HCT116 (cell line): ENCODE measurements around the gene MAP7D1. TPM values are rescaled to one million over a fixed set of nuclear protein-coding genes. Genes with fewer than 3 reads are reported as not detected.

ENCODE experiments used
- ATAC-seq: fragments of 200-7000 bp; cut with Tn5 transposase; 2 replicates; pipeline ENCODE4 v1.9.1; 2020; ENCODE audit warnings: mild to moderate bottlenecking, moderate library complexity
- BruUV-seq: library from RNA; stranded (reverse); fragments of 400-500 nt; replicated peaks from 2 replicates; lab custom pipeline; 2021; lab: Mats Ljungman, UMichigan
- CTCF ChIA-PET: fragments of 300-600 bp; sonication (Branson Sonifier 250); formaldehyde crosslinking; loops from one replicate; lab custom pipeline; 2021; ENCODE audit warnings: antibody characterized with exemption; lab: Charles Lee
- POLR2A ChIA-PET: fragments of 300-600, 350-600 bp; sonication (Branson Sonifier 250); formaldehyde crosslinking; loops from one replicate; lab custom pipeline; 2021; ENCODE audit warnings: antibody characterized with exemption; lab: Charles Lee
- RAD21 ChIA-PET, 2 experiments: fragments of 300-600 bp; sonication (Branson Sonifier 250); formaldehyde crosslinking; loops; one replicate each; lab custom pipeline; 2023; ENCODE audit warnings: low total read pairs in 2 of 2; ENCODE audit not compliant: uncharacterized antibody in 2 of 2, unreplicated experiment in 2 of 2, low non-redundant PET in 1 of 2; lab: Charles Lee
- DNase-seq: peaks from one replicate; pipeline ENCODE4 v3.0.0-alpha.2; 2010; ENCODE audit warnings: low read depth, low spot score
- H2AFZ ChIP-seq: fragments of 200-600 bp; shearing (Covaris generic), sonication (generic); 2 replicates; pipeline ENCODE4 v1.6.1; 2017; ENCODE audit warnings: low read depth, mixed run types, mixed read lengths, antibody characterized with exemption, low read length; ENCODE audit not compliant: poor library complexity, severe bottlenecking
- H3K27ac ChIP-seq: 2 replicates; pipeline ENCODE4 v1.5.1; 2012; ENCODE audit warnings: low read depth, low read length
- H3K27me3 ChIP-seq: fragments of 200-600 bp; sonication (generic); 2 replicates; pipeline ENCODE4 v1.6.1; 2016; ENCODE audit warnings: mixed run types, low read length, mixed read lengths; ENCODE audit not compliant: insufficient read depth
- H3K36me3 ChIP-seq, 2 experiments: fragments of 200-500 bp in 1 of 2; fragments of 200-600 bp in 1 of 2; sonication (Bioruptor generic) in 1 of 2; sonication (generic) in 1 of 2; 2 replicates each; pipeline versions ENCODE4 v1.5.1 to v1.6.1; 2014 to 2016; ENCODE audit warnings: low read length in 2 of 2, inconsistent platforms in 1 of 2, mixed read lengths in 1 of 2, mixed run types in 1 of 2; ENCODE audit not compliant: insufficient read depth in 2 of 2, control insufficient read depth in 1 of 2
- H3K4me1 ChIP-seq, 2 experiments: fragments of 200-600 bp in 1 of 2; sonication (generic) in 1 of 2; 2 replicates each; pipeline versions ENCODE4 v1.5.1 to v1.6.1; 2012 to 2017; ENCODE audit warnings: low read length in 2 of 2, inconsistent platforms in 1 of 2, mild to moderate bottlenecking in 1 of 2, mixed read lengths in 1 of 2, mixed run types in 1 of 2, moderate library complexity in 1 of 2; ENCODE audit not compliant: insufficient read depth in 2 of 2, control insufficient read depth in 1 of 2
- H3K4me2 ChIP-seq: fragments of 200-600 bp; sonication (generic); 2 replicates; pipeline ENCODE4 v1.6.1; 2017; ENCODE audit warnings: mixed run types, low read length, mixed read lengths
- H3K4me3 ChIP-seq, 2 experiments: fragments of 200-600 bp in 1 of 2; sonication (generic) in 1 of 2; replicated peaks in 1 of 2; 2 replicates each; pipeline ENCODE4 v1.5.1; 2011 to 2016; ENCODE audit warnings: low read length in 2 of 2, control low read depth in 1 of 2, low read depth in 1 of 2, mild to moderate bottlenecking in 1 of 2, mixed read lengths in 1 of 2, mixed run types in 1 of 2
- H3K79me2 ChIP-seq: fragments of 200-600 bp; sonication (generic); 2 replicates; pipeline ENCODE4 v1.6.1; 2017; ENCODE audit warnings: mild to moderate bottlenecking, mixed run types, low read length, moderate library complexity, mixed read lengths; ENCODE audit not compliant: insufficient read depth
- H3K9ac ChIP-seq: fragments of 200-600 bp; sonication (generic); 2 replicates; pipeline ENCODE4 v1.6.1; 2016; ENCODE audit warnings: low read length, mixed read lengths
- H3K9me2 ChIP-seq: fragments of 200-600 bp; sonication (generic), shearing (Covaris generic); 2 replicates; pipeline ENCODE4 v1.6.1; 2017; ENCODE audit warnings: mixed run types, mild to moderate bottlenecking, moderate library complexity; ENCODE audit not compliant: insufficient read depth
- H3K9me3 ChIP-seq, 2 experiments: fragments of 200-500 bp in 1 of 2; fragments of 200-600 bp in 1 of 2; sonication (Bioruptor generic) in 1 of 2; sonication (generic) in 1 of 2; 2 replicates each; pipeline ENCODE4 v1.6.1; 2014 to 2017; ENCODE audit warnings: low read length in 2 of 2, mixed read lengths in 2 of 2, inconsistent platforms in 1 of 2, low read depth in 1 of 2, mild to moderate bottlenecking in 1 of 2, mixed run types in 1 of 2, moderate library complexity in 1 of 2; ENCODE audit not compliant: control insufficient read depth in 1 of 2, insufficient read depth in 1 of 2
- H4K20me1 ChIP-seq: fragments of 200-600 bp; sonication (generic), shearing (Covaris generic); 2 replicates; pipeline ENCODE4 v1.6.1; 2017; ENCODE audit warnings: mixed run types, mild to moderate bottlenecking, moderate library complexity; ENCODE audit not compliant: insufficient read depth
- CBX3 ChIP-seq: IDR thresholded peaks from 2 replicates; pipeline ENCODE4 v1.6.1; 2012; ENCODE audit warnings: low read depth
- EGR1 ChIP-seq: IDR thresholded peaks from 2 replicates; pipeline ENCODE4 v1.6.1; 2012; ENCODE audit warnings: low read depth
- ELF1 ChIP-seq: IDR thresholded peaks from 2 replicates; pipeline ENCODE4 v1.6.1; 2012; ENCODE audit warnings: low read depth, borderline replicate concordance
- EZH2phosphoT487 ChIP-seq: fragments of 200-600 bp; IDR thresholded peaks from 2 replicates; pipeline ENCODE4 v1.6.1; 2018; ENCODE audit warnings: antibody characterized with exemption, borderline replicate concordance
- JUND ChIP-seq: IDR thresholded peaks from 2 replicates; pipeline ENCODE4 v1.6.1; 2012
- RAD21 ChIP-seq: IDR thresholded peaks from 2 replicates; pipeline ENCODE4 v1.6.1; 2012; ENCODE audit warnings: low read depth, mild to moderate bottlenecking
- SRF ChIP-seq: IDR thresholded peaks from 2 replicates; pipeline ENCODE4 v1.6.1; 2012; ENCODE audit warnings: low read depth
- ZFX ChIP-seq: fragments of 450-650 bp; IDR thresholded peaks from 2 replicates; pipeline ENCODE4 v1.6.1; 2017
- intact Hi-C: fragments of 100-400 bp; cut with micrococcal nuclease; formaldehyde crosslinking; loops from 2 replicates; pipeline ENCODE4 v1.10.0; 2022
- total RNA-seq: library from RNA; stranded (reverse); gene quantifications from one replicate; pipeline ENCODE4 v1.2.1, GENCODE V29; 2021; ENCODE audit not compliant: unreplicated experiment
- TF ChIP-seq, protein P1 (sequence below), 3 experiments: fragments of 200-600 bp in 1 of 3; sonication (generic) in 1 of 3; IDR thresholded peaks in 2 of 3; conservative IDR thresholded peaks in 1 of 3; 2 replicates each; pipeline ENCODE4 v1.5.1; 2012 to 2017; ENCODE audit warnings: low read depth in 2 of 3, low read length in 2 of 3, antibody characterized with exemption in 1 of 3, borderline replicate concordance in 1 of 3, control low read depth in 1 of 3, mild to moderate bottlenecking in 1 of 3, mixed read lengths in 1 of 3, mixed run types in 1 of 3, moderate library complexity in 1 of 3; ENCODE audit not compliant: insufficient read depth in 1 of 3

MAP7D1 gene
- total RNA-seq, 1 experiment from 2014 or later, result 71.8 TPM

- H3K79me2 ChIP-seq, result peaks cover 37% of the 10 kb centered on the region
- ChIA-PET RAD21 (no interaction called here), CTCF (interaction anchor here (2.1 kb wide), 1 partner anchor 131 kb away, joined by 5 read pairs; no protein-coding TSS in a partner anchor), POLR2A (interaction anchor here (0.7 kb wide), 1 partner anchor 8 kb away, joined by 3 read pairs; no protein-coding TSS in a partner anchor)
- no peaks in the 10 kb centered on the region for H3K36me3 ChIP-seq
- no peaks in the 10 kb centered on the region for H4K20me1 ChIP-seq
- H3K9me3 ChIP-seq, result no peaks in the 10 kb centered on the region
- BruUV-seq, result no TSS peak
- H3K4me3 ChIP-seq, result peak overlapping the region; percentile 84 to 88
- H3K4me2 ChIP-seq, result peak overlapping the region; percentile 94
- H3K9ac ChIP-seq, result peak overlapping the region; percentile 97
- peaks cover 30 to 56% of the 10 kb centered on the region in 2 experiments for H3K4me1 ChIP-seq
- ATAC-seq (no peak), DNase-seq (no peak)
- H2AFZ ChIP-seq, result no peak overlapping the region
- peak overlapping the region; percentile 97 for H3K27ac ChIP-seq
- H3K9me2 ChIP-seq, result no peaks in the 10 kb centered on the region
- H3K27me3 ChIP-seq, result no peaks in the 10 kb centered on the region
- TF ChIP-seq SRF, result no peak
- no peak for TF ChIP-seq RAD21
- no peak for TF ChIP-seq ZFX
- TF ChIP-seq, protein P1, sequence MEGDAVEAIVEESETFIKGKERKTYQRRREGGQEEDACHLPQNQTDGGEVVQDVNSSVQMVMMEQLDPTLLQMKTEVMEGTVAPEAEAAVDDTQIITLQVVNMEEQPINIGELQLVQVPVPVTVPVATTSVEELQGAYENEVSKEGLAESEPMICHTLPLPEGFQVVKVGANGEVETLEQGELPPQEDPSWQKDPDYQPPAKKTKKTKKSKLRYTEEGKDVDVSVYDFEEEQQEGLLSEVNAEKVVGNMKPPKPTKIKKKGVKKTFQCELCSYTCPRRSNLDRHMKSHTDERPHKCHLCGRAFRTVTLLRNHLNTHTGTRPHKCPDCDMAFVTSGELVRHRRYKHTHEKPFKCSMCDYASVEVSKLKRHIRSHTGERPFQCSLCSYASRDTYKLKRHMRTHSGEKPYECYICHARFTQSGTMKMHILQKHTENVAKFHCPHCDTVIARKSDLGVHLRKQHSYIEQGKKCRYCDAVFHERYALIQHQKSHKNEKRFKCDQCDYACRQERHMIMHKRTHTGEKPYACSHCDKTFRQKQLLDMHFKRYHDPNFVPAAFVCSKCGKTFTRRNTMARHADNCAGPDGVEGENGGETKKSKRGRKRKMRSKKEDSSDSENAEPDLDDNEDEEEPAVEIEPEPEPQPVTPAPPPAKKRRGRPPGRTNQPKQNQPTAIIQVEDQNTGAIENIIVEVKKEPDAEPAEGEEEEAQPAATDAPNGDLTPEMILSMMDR (IDR thresholded peaks at IDR 0.05 in 2 of 3, conservative IDR thresholded peaks at IDR 0.05 in 1 of 3; ENCODE audit: borderline replicate concordance in 1 of 3, insufficient read depth in 1 of 3, low read depth in 2 of 3, low read length in 2 of 3), result no peak
- no peak for TF ChIP-seq EGR1
- no peak for TF ChIP-seq EZH2phosphoT487
- TF ChIP-seq ELF1, result no peak
- no peak for TF ChIP-seq CBX3
- TF ChIP-seq JUND, result no peak
- intact Hi-C loops, result loop anchor here (5.0 to 10.0 kb wide), 2 partner anchors 230 to 267 kb away; partner anchors contain the start of gene STK40
These were observed 1.1 kb upstream of the MAP7D1 start for GRCh38 chr1:36154765-36155407.
